ENCODE measurements around the gene FOXA3.
"Not testable (repeated sequence)": the region's sequence is repeated elsewhere in the genome, so short reads cannot be mapped to it uniquely, and the experiment has no call there.

Gene FOXA3

DNA sequence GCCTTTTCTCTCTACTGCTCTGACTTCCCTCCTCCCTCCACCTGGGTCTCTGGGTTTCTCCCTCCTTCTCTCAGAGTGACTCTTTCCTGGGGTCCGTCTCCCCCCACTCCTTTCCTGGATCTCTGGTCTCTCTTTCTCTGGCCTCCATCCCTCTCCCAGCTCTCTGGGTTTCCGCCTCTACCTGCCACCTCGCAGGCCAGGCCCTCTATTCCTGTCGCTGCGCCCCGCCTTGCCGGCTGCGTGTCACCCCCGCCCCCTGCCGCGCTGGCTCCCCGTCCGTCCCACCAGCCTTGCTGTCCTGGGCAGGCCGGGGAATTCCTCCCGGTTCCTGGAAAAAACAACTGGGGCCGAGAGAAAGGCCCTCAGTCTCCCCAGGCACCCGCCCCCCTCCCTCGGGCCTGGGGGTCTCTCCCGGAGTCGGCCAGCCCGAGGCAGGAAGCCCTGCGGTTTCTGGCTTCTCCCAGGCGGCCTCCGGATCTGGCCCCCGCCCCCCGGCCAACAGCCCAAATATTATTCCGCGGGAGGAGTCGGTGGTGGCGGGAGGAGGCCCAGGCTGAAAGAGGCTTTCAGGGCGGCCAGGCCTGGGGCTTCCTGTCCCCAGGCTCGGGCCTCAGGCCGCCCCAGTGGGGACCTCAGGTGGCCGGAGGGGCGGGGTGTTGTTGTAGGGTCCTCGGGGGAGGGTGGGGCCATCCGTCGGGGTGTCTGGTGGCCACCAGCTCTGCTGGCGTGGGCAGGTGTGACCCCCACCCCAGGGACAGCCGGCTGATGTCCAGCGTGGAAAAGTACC is 12.5 kb downstream of the FOXA3 start:
- DNase-seq, result peak; percentile 35

DNA sequence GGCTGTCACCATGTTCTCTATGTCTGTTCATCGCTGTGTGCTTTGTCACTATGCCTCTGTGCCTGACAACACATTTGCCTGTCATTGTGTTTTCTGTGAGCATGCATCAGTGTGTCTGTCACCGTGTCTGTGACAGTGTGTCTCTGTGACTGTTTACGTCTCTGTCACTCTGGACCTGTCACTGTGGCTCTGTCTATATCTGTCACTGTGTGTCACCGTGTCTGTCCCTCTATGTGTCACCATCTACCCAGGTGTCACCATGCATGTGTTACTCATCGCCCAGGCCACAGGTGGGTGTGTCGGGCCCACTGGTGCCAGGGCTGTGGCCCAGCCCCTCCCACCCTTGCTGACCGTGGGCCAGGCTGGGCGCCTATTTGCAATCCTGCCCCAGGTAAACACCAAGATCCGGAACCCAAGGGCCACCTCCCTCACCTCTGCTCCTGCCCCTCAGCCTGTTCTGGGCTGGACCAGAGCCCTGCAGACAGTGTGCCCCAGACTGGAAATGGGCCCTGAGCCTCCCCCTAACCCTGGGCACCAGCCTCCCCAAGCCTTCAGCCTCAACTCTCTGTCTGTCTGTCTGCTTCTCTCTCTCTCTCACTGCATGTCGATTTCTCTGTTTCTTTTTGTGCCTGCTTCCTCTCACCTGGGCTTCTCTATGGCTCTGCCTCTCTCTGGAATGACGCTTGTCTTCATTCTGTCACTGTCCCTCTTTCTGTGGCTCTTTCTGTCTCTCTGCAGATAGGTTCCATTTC is 14.1 kb downstream of the FOXA3 start:
- DNase-seq, result no peak

DNA sequence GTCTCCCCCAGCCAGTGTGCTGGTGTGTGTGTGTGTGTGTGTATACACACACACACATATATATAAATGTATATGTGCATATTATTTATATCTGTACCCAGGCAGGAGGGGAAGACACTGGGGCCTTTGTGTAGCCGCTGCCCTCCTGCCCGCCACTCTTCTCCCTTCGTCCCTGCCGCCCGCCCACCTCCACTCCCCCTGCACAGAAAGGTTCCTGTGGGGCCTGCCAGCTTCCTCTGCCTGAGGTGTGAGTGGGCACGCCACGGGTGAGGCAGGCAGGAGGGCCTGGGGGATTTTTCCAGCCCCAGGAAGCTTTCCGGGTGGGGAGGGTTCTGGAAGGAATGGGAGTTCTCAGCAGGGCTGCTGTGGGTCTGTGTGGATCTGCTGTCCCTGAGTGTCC is 14.9 kb downstream of the FOXA3 start:
- DNase-seq, result no peak

DNA sequence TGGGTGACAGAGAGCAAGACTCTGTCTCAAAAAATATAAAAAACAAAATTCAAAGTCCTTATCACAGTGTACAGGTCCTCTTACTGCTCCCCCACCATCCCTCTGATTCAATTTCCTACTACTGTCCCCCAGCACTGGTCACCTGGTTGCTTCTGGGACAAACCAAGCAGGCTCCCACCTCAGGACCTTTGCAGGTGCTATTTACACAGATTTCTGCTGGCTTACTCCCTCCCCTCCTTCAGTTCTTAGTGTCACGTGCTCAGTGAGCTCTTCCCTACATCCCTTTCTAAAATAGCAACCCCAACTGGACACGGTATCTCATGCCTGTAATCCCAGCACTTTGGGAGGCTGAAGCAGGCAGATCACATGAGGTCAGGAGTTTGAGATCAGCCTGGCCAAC is 15.8 kb downstream of the FOXA3 start:
- no peak for DNase-seq

DNA sequence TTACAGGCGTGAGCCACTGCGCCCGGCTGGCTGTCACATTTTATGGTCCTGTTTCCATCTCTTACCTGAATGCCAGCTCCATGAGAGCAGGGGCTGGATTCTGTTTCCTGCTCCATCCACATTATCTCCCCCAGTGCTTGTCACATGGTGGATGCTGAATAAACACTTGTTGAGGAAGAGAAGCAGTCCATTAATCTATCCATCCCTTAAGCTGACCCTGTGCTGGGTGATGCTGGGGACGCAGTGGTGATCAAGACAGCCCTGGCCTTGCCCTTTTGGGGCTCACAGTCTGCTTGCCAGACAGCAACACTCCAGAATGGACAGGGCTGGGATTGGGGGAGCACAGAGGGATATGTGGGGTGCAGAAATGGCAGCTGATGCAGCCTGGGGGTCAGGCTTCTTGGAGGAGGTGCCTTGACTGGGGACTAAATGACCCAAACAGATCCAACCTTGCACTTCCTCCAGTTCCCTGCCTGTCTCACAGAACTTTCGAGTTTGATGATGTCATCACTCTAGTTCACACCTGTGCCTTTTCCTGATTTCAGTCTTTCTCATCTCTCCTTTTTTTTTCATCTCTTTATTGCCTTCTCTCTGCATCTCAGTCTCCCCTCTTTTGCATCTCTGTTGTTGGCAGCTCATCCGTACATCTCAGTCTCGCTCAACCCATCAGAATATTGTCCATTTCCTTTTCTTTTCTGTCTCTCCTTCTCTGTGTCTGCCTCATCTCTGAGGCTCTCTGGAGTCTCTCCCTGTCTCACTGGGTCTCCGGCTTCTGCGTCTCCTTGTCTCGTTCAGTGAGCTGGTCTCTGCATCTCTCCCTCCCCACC is 17.2 kb downstream of the FOXA3 start:
- DNase-seq, result no peak

DNA sequence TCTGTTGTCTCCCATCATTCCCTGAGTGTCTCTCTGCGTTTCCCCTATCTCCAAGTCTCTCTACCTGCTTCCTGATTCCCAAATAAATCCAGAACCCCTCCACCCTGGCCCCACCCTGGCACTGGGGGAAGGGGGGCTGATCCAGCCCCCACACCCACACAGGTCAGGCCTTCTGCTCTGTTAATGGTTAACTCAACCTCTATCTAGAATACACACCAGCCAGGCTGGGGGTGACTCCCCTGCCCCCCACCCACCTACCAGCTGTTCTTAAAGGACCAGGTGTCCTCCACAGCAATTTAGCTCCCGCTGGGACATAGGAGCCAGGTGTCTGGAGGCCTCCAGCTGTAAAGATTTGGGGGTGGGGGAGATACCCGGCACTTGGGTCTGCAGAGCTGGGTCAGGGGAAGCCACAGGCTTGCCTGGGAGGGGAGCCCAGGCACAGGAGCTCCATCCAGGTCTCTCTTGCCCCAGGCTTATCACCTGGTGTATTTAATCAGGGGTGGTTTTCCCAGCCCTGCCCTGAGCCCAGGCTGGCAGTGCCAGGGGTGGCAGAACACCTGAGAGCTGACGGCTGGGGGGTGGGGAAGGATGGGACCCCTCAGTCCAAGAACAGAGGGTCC is 17.9 kb downstream of the FOXA3 start:
- DNase-seq, result no peak

DNA sequence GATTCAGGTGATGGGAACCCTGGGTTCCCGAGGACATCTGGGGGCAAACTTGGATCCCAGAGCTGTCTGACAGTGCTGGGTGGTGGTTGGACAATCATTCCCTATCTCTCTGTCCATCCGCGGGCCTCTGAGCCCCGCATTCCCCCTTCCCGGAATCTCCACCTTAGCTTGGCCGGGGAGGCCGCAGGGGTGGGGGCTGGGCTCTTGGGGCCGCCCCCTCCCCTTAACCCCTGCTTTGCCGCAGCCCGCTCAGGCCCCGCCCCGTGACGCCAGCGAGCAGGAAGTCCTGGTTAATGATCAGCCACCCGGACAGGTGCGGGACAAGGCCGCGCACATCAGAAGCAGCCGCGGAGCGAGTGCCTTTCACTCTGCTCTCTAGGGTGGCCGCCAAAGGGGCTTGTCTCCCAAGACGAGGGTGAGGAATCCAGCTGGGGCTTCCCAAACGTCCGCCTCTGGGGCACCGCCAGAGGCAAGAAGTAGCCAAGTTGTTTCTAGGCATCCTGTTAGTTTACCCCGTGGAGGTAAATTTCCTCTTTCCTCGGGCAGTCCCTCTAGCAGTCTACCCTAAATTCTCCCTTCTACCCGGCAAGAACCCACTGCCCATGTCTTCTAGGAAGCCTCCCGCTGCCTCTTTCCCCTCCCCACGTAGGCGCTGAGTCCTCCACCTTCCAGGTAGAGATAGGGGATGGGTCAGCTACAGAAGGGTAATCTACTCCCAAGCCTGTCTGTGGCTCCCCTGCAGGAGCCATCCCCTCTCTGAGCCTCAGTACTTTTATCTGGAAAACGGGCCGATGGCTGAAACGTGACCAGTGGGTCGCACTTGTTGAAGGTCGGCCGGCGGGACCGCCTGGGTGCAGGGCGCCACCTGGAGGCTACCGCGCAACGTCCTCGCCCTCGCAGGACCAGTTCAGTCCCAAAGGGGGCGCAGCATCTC is 18.8 kb downstream of the FOXA3 start:
- peak; percentile 82 for DNase-seq

DNA sequence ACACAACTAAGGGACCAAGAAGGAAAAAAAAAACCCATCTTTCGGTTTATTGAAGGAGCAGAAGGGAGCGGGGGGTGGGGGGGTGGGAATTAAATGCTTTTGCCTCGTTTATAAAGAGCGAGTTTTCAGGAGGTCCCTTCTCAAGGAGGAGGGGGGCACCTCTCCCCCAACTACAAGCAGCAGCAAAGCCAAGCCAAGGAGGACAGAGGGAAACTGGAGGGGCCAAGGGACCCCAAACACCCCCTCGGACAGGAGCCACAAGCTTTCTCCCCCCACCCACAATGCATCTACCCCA is 19.4 kb downstream of the FOXA3 start:
- no peak for DNase-seq

DNA sequence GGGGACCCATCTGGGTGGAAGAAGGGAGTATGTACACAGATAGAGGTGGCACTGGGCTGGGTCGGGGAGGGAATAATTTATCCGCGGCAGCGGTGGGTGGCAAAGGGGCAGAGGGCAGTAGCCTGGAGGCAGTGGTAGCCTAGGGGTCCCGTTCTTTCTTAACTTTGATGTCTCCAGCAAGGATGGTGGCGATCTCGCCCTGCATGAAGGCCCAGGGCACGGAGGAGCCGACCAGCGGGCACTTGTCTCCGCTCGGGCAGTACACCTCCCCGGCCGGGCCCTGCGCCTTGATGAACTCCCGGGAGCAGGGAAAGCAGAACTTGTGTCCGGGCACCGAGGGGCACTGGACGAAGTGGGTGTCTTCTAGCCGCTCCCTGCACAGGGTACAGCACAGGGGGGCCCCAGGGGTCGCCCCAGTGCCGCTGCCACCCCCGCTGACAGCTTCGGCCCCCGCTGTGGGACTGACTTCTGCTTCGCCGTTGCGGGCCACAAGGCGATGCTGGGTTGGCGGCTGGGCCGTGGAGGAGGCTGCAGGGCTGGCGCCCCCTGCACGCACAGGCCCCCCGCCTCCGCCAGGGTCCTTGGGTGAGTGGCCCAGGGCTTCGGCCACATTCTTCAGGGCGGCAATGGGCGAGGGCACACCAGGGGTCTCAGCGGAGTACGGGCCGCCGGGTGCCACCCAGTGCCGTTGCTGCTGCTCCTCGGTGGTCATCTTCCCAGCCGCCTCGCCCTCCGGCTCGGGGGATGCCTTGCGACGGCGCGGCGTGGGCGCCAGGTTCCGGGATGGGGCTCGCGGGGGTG is 20.0 kb downstream of the FOXA3 start:
- no peak for DNase-seq

DNA sequence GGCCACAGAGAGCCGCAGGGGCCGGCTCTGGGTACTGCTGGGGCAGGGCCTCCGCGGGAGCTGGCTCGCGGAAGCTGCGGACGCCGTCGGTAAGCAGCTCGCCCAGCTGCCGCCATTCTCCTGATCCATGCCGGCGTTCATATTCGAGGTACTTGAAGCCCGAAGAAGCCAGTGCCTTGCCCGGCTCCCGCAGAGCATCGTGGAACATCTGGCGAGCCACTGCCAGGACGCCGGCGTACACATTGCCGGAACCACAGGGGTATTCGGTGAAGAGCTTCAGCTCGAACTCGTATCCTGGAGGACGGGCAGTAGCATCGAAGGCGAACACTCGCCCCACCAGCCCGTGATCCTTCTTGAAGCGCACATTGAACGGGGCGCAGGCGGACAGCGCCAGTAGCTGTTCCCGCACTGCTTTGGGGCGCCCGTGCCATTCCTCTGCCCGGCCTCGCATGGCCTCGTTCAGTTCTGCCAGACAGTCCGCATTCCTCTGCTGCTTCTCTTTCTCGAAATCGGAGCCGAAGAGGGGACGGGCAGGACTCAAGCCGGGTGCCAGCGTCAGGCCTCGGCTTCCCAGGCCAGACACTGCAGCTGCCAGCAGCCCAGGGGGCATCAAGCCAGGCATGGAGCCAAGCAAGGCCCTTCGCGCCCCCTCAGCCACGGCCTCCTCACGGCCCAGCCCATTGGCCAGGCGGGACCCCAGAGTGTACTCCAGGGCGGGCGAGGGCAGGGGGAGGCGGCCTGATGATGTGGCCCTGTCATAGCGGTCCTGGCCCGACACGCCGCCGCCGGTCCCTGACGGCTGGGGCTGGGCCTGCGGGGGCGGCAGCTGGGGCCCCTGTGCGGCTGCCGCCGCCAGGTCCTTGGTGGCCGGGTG is 20.8 kb downstream of the FOXA3 start:
- no peak for DNase-seq

DNA sequence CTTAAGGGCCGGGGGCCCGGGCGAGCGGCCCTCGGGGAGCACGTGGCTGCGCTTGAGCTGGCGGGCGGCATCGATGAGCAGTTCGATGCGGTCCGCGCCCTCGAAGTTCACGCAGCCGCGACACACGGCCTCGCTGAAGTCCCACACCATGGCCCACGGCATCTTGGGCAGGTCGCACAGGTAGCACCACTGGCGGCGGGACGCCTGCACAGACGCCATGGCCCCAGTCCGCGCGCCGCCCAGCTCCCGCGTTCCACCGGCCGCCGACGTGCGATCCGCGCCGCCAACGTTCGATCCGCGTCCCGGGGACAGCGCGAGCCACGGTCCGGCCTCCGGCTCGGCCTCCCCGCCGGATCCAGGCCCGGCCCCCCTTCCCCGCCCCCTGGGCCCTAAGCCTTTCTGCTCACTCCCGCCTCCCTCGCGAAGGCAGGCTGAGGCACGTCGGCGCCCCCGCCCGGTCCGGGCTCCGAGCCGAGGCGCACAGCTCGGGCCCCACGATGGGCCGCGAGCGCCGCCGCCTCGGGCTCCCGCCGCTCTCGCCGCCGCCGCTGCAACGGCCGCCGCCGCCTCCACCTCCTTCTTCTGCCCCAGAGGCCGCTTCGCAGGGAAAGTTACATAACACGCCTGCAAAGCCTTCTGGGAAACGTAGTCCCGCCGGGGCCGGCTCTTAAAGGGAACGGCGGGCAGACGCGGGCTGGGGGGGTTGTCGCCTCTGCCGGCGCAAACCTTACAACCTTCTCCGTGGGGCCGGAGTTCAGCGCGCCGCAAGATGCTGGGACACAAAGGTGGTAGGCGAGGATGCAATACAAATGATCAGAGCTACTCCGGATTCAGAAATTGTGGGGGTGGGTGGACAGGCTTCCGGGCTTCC is 21.7 kb downstream of the FOXA3 start, which contains the start of gene IRF2BP1:
TSS of gene IRF2BP1 (minus strand) at position 586 of the 871 bp plus-strand sequence. CDS start at position 219, 367 bp downstream.
- peak; percentile 90 for DNase-seq

DNA sequence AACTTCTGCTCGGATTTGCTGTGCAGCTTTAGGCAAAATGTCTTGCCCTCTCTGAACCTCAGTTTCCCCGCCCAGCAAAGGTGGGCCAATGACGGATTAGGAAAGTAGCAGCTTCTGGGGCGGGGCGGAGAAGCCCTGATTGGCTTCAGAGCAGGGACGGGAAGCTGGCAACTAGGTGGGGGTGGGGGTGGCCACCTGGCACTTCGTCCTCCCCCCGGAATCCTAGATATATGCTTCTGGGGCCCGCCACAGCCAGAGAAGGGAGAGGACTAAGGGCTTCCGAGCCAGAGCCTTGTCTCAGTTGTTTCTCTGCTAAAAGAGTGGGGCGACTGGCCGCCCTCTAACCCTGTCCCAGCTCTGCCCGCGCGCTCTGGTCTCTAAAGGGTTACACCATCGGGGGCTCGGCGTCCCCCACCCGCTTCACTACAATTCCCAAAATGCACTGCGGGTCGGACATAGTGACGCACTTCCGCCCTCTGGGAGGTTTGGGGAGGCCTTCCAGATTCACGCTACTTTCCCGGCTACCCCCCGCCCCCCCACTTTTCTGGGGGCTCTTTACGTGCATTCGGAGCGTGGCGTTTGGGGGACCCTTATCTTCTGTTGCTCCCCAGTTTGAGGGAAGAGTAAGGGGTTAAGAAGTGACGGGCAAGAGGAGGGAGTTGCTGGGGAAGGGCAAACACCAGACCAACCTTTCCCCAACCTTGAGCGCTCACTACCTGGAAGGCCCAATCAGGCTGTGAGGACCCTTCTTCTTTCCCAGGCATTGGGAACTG is 22.5 kb downstream of the FOXA3 start:
- peak; percentile 90 for DNase-seq

DNA sequence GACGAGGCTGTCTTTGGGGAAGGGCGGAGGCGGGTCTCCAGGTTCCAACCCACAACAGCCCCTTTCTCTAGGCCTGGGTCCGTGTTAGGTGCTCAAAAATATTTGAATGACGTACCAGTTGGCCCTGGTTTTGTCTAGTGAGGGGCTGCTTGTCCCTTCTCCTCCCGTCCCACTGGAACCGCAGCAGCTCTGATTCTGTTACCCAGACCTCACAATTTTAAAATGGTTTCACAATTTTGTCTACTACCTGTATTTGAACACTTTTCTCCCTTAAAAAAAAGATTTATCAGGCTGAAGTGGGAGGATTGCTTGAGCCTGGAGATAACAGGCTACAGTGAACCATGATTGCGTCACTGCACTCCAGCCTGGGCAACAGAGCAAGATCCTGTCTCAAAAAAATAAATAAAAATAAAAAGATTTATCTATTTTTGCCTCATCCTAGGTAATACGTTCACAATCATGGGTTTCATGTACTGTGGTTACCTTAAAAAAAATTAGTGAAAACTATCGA is 23.1 kb downstream of the FOXA3 start:
- no peak for DNase-seq

DNA sequence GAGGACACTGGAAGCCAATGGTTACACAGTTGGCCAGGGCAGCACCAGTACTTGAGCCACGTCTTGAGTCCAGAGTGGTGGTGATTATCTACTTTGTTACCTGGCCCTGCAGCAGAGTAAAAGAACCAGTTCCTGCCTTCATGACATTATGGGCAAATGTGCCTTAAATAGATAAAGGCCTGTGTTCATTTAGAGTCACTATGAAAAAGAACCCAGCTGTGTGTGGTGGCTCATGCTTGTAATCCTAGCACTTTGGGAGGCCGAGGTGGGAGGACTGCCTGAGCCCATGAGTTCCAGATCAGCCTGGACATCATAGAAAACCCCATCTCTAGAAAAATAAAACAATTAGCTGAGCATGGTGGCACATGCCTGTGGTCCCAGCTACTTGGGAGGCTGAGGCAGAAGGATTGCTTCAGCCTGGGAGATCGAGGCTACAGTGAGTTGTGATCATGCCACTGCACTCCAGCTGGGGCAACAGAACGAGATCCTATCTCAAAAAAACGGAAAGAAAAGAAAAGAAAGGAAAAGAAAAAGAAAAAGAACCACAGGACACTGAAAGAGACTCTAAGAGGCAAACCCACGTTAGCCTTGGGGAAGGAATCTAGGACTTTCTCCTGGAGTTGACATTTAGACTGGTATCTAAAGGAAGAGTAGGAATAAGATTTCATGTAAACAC is 25.2 kb downstream of the FOXA3 start:
- DNase-seq, result no peak

DNA sequence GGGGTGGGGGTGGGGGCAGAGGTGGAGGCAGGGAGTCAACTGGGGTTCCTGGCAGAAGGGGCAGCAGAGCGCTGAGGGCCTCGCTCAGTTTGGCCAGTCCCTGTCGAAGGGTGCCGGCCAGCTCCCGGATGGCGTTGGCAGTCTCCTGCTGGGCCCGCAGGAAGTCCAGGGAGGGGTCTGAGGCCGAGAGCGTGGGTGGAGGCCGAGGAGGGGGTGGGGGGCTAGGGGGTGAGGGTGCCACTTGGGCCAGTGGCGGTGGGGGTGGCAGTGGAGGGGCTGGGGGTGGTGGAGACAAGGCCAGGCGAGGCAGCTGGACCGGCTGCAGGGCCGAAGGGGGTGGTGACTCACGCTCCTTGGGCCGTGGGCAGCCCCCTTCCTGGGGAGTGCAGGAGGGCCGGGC is 26.8 kb downstream of the FOXA3 start:
- no peak for DNase-seq

DNA sequence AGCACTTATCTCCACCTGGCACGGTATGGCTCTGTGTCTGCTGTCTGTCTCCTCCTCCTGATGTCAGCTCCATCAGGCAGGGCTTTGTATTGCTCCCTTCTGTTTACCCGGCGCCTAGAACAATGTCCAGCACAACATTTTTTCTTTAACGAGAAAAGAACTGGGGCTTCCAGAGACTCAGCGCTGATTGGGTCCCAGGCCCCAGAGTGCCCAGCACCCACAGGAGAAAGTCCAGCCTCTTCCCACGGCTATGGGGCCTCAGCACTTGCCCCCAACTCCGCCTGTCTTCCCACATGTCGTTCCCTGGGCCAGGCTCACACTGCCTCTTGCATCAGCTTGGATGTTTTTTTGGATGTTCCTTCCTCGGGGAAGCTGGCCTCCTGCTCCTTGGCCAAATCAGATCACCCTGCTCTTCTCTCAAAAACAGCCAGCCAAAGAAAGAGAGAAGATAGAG is 31.4 kb downstream of the FOXA3 start:
- DNase-seq, result no peak

DNA sequence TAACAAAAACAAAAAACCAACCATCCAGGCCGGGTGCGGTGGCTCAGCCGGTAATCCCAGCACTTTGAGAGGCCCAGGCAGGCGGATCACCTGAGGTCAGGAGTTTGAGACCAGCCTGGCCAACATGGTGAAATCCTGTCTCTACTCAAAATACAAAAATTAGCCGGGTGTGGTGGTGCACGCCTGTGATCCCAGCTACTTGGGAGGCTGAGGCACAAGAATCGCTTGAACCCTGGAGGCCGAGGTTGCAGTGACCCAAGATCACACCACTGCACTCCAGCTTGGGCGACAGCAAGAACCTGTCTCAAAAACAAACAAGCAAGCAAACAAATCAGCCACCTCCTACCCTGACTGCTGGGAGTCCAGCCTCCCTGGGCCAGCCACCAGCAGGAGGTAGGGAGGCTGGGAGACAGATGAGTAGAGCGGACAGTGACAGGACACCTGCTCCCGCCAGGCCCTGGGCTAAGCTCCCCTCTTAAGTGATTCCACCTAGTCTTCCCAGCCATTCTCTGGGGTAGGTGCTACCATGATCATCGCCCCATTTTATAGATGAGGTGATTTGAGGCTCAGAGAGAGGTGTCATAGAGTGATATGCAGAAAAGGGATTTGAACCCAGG is 32.0 kb downstream of the FOXA3 start:
- DNase-seq, result not testable (repeated sequence)

Data from CD4-positive, alpha-beta T cell treated with Interleukin-6 for 4 hours (primary cell).